Measurements from ENCODE around the gene TXNDC9. TPM values are rescaled to one million over a fixed set of nuclear protein-coding genes. Genes with fewer than 3 reads are reported as not detected.

TXNDC9 gene
- total and polyA plus RNA-seq, 2 of the 8 experiments (the other 6 are each of a cell fraction or from before 2014, with no cell fraction given), result 12.9 to 35.6 TPM

DNA sequence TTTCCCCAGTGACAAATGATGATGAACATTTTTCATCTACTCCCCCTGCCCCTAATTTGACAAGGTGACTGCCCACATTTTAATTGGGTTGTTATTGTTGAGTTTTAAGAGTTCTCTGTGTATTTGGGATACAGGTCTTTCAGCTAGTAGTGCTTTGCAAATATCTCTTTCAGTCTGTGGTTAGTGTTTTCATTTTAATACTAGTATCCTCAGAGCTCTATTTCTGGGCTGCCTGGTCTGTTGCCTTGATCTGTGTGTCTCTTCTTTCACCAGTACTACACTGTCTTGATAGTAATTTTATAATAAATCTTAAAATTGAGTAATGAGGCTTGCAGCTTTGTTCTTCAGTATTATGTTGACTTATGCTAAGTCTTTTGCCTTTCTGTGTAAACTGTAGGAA, 20.7 kb upstream of the TXNDC9 start:
- no peak for TF ChIP-seq BRCA1 (IDR thresholded peaks at IDR 0.05; ENCODE audit: low read depth, low read length)
- no peak for TF ChIP-seq JUN (IDR thresholded peaks at IDR 0.05; ENCODE audit: low read depth, low read length)
- no peak for TF ChIP-seq EP300 (IDR thresholded peaks at IDR 0.05; ENCODE audit: borderline replicate concordance in 1 of 2, low read depth in 2 of 2, low read length in 2 of 2)
- TF ChIP-seq BCL11A (IDR thresholded peaks at IDR 0.05; ENCODE audit: low read depth in 2 of 2, low read length in 2 of 2), result no peak
- Histone ChIP-seq H3K23me2 (ENCODE audit: low read depth, low read length) (no peaks in the 10 kb centered on the region), H3K79me1 (ENCODE audit: low read depth, low read length) (peaks cover 6% of the 10 kb centered on the region), H3K4me3 (ENCODE audit: extremely low read depth in 1 of 4, insufficient read depth in 2 of 4, low read depth in 3 of 4, low read length in 4 of 4) (no peak overlapping the region), H2BK5ac (ENCODE audit: low read depth, low read length) (no peak overlapping the region), H3K4ac (replicated peaks; ENCODE audit: insufficient read length, low read depth, low read length) (no peak overlapping the region), H3K4me1 (replicated peaks in 1 of 4; ENCODE audit: control insufficient read depth in 3 of 4, insufficient read depth in 4 of 4, low read length in 3 of 4) (no peaks in the 10 kb centered on the region; a peak in 1 of 7 replicates), H3K9ac (replicated peaks in 1 of 4; ENCODE audit: extremely low read depth in 1 of 4, low read depth in 3 of 4, low read length in 3 of 4) (no peak overlapping the region), H4K8ac (ENCODE audit: extremely low read depth, insufficient read depth, low read length) (no peak overlapping the region), H2BK120ac (replicated peaks; ENCODE audit: low read depth, low read length) (no peak overlapping the region), H3K27ac (ENCODE audit: low read depth, low read length) (no peak overlapping the region), H3K18ac (ENCODE audit: extremely low read depth, low read length) (no peak overlapping the region), H3K56ac (replicated peaks; ENCODE audit: insufficient read length, low read depth, low read length) (no peak overlapping the region), H2AFZ (ENCODE audit: low read length) (no peak overlapping the region), H3K36me3 (ENCODE audit: control insufficient read depth in 2 of 4, insufficient read depth in 4 of 4, low read length in 3 of 4) (peaks cover 0 to 8% (median under 1%) of the 10 kb centered on the region in 4 experiments; a peak in 2 of 8 replicates), H2BK20ac (ENCODE audit: low read length) (no peak overlapping the region), H3K14ac (ENCODE audit: insufficient read length) (no peak overlapping the region), H3K27me3 (replicated peaks in 1 of 4; ENCODE audit: control insufficient read depth in 3 of 4, extremely low read depth in 1 of 4, insufficient read depth in 3 of 4, low read length in 3 of 4) (no peaks in the 10 kb centered on the region), H4K91ac (replicated peaks; ENCODE audit: insufficient read length, low read length) (no peak overlapping the region), H3K4me2 (ENCODE audit: insufficient read depth in 1 of 2, low read depth in 2 of 2, low read length in 2 of 2) (no peak overlapping the region), H3K9me3 (ENCODE audit: insufficient read depth in 2 of 2, low read depth in 1 of 2, low read length in 1 of 2) (no peaks in the 10 kb centered on the region), H4K5ac (ENCODE audit: insufficient read length, low read depth, low read length) (no peak overlapping the region), H2BK15ac (ENCODE audit: low read length) (no peak overlapping the region), H2BK12ac (ENCODE audit: low read depth, low read length) (no peak overlapping the region), H3K23ac (ENCODE audit: insufficient read length) (no peak overlapping the region), H3K79me2 (ENCODE audit: control insufficient read depth in 1 of 2, insufficient read depth in 2 of 2, low read length in 2 of 2) (peaks cover 9 to 78% of the 10 kb centered on the region in 2 experiments), H4K20me1 (replicated peaks in 1 of 2; ENCODE audit: control insufficient read depth in 1 of 2, insufficient read depth in 2 of 2, low read length in 2 of 2) (peaks cover 2 to 4% of the 10 kb centered on the region in 2 experiments), H2AK5ac (ENCODE audit: low read depth, low read length) (no peak overlapping the region)
- ChIA-PET POLR2A (ENCODE audit: partially characterized antibody) (interaction anchor here (1.1 to 1.5 kb wide), 2 partner anchors 9 to 161 kb away, joined by 3 read pairs; no protein-coding TSS in a partner anchor), CTCF (ENCODE audit: partially characterized antibody) (interaction anchor here (1.4 to 1.9 kb wide), 4 partner anchors 8 to 20 kb away, joined by 3 to 9 read pairs (median 4); partner anchors contain the start of genes EIF5B and TXNDC9)
- no peak for DNase-seq (ENCODE audit: low read depth in 1 of 2, low spot score in 2 of 2)
- FAIRE-seq, result no peak
